GM12891 (cell line): ENCODE data around the gene COX5A.
A peak's percentile ranks its signal among the peaks of the same experiment; 100 is the strongest.
"Not testable (repeated sequence)": the region's sequence is repeated elsewhere in the genome, so short reads cannot be mapped to it uniquely, and the experiment has no call there.

Experiments
- DNase-seq: peaks from one replicate; pipeline ENCODE4 v3.0.0; 2011; ENCODE audit warnings: low spot score; ENCODE audit not compliant: insufficient read length
- FAIRE-seq: peaks from 2 replicates; lab custom pipeline; 2011; peaks lifted over from hg19 to GRCh38; lab: Jason Lieb, UNC
- PAX5 ChIP-seq: IDR thresholded peaks from 2 replicates; pipeline ENCODE4 v1.6.1; 2011; ENCODE audit warnings: low read length, moderate library complexity, mild to moderate bottlenecking; ENCODE audit not compliant: insufficient read depth, severe bottlenecking
- POLR2A ChIP-seq: IDR thresholded peaks from 2 replicates; pipeline ENCODE4 v1.6.1; 2011; ENCODE audit warnings: low read depth, low read length, control low read depth
- POLR2AphosphoS5 ChIP-seq: IDR thresholded peaks from 2 replicates; pipeline ENCODE4 v1.6.1; 2011; ENCODE audit warnings: low read depth, low read length, control low read depth
- POU2F2 ChIP-seq: IDR thresholded peaks from 2 replicates; pipeline ENCODE4 v1.6.1; 2011; ENCODE audit warnings: low read depth, mild to moderate bottlenecking, control low read depth, low read length, moderate library complexity
- SPI1 ChIP-seq: IDR thresholded peaks from 2 replicates; pipeline ENCODE4 v1.6.1; 2011; ENCODE audit warnings: low read depth, low read length, control low read depth
- TAF1 ChIP-seq: IDR thresholded peaks from 2 replicates; pipeline ENCODE4 v1.6.1; 2011; ENCODE audit warnings: low read depth, low read length, control low read depth

The COX5A gene

DNA sequence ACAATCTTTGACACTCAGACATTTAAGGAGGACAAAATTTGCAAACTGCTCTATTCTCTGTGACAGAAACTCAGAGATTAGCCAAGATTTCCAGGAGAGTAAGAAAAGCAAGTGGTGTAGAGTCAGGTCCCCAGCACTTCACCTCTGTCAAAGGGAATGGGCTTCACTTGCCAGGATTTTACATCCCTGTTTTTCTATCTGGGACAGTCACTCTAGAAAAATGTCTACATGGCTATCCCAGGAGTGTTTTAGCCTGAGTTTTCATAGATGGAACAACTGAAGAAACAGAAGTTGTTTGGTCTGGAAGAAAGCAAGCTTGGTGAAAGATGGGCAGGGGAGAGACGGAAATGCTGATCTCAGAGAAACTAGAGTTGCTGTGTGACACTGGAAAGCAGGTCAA is 34.2 kb downstream of the COX5A start:
- TF ChIP-seq POU2F2 (no peak), POLR2AphosphoS5 (no peak), PAX5 (no peak), SPI1 (no peak), TAF1 (no peak), POLR2A (no peak)
- FAIRE-seq (no peak), DNase-seq (no peak)

GRCh38 chr15:74902295-74903075 is 35.4 kb downstream of the COX5A start:
- DNase-seq = no peak
- TF ChIP-seq POU2F2 (no peak), PAX5 (no peak), SPI1 (no peak), POLR2A (no peak), POLR2AphosphoS5 (no peak), TAF1 (no peak)
- FAIRE-seq = no peak

GRCh38 chr15:74901612-74902063 is 36.2 kb downstream of the COX5A start:
- no peak for FAIRE-seq
- DNase-seq = peak; percentile 62
- TF ChIP-seq POLR2A (no peak), POU2F2 (no peak), TAF1 (no peak), SPI1 (no peak), POLR2AphosphoS5 (no peak), PAX5 (no peak)

DNA sequence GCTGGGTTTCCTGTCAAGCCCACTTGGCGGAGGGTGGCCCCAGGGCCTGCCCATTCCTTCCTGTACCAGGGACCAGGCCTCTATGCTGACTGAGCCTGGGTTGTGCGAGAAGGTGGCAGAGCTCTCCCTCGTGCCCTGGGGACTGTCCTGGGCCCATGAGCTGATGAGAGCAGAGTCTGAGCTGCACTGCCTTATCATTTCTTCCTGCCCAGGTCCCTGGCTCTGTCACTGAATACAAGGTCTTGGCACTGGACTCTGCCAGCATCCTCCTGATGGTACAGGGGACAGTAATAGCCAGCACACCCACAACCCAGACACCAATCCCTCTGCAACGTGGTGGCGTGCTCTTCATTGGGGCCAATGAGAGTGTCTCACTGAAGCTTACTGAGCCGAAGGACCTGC is 40.6 kb downstream of the COX5A start:
- TF ChIP-seq POLR2AphosphoS5 (no peak), TAF1 (no peak), POLR2A (no peak; the same call in 1 of the 2 replicates), SPI1 (no peak), PAX5 (no peak), POU2F2 (no peak)
- FAIRE-seq (no peak), DNase-seq (no peak)

- no peak for FAIRE-seq
- no peak for DNase-seq
- TF ChIP-seq POU2F2 = no peak
- no peak for TF ChIP-seq TAF1
- TF ChIP-seq PAX5 = no peak
Measured at GRCh38 chr15:74896316-74896715, 41.6 kb downstream of the COX5A start.

- no peak for TF ChIP-seq TAF1
- no peak for TF ChIP-seq POLR2AphosphoS5
- no peak for TF ChIP-seq PAX5
- no peak for TF ChIP-seq POLR2A
- TF ChIP-seq SPI1 = no peak
- no peak for TF ChIP-seq POU2F2
- FAIRE-seq (no peak), DNase-seq (no peak)
Measured at GRCh38 chr15:74895830-74896229, 42.0 kb downstream of the COX5A start.

DNA sequence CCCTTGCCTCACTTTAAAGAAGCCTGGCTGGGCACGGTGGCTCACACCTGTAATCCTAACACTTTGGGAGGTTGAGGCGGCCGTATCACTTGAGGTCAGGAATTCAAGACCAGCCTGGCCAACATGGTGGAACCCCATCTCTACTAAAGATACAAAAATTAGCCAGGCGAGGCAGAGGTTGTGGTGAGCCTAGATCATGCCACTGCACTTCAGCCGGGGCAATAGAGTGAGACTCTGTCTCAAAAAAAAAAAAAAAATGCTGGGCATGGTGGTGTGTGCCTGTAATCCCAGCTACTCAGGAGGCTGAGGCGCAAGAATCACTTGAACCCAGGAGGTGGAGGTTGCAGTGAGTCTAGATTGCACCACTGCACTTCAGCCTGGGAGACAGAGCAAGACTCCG is 43.5 kb downstream of the COX5A start:
- not testable (repeated sequence) for DNase-seq, FAIRE-seq

GRCh38 chr15:74893627-74894026 is 44.2 kb downstream of the COX5A start:
- no peak for TF ChIP-seq POLR2A
- TF ChIP-seq TAF1 = no peak
- no peak for TF ChIP-seq PAX5
- no peak for TF ChIP-seq SPI1
- TF ChIP-seq POLR2AphosphoS5 = no peak
- no peak for TF ChIP-seq POU2F2
- FAIRE-seq (no peak), DNase-seq (no peak)

DNA sequence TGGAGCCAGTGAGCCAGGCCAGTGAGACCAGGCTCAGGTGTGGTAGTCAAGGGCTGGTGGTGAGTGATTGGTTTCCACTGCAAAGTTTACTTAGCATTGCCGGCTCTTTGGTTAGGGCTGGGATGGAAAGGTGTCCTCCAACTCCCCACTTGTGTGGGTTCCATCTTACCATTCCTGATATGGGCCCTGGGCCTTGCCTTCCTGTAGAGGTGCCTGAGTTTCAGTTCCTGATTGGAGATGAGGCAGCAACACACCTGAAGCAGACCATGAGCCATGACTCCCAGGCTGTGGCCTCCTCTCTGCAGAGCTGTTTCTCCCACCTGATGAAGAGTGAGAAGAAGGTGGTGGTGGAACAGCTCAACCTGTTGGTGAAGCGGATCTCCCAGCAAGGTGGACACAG is 44.9 kb downstream of the COX5A start:
- FAIRE-seq = no peak
- no peak for DNase-seq

DNA sequence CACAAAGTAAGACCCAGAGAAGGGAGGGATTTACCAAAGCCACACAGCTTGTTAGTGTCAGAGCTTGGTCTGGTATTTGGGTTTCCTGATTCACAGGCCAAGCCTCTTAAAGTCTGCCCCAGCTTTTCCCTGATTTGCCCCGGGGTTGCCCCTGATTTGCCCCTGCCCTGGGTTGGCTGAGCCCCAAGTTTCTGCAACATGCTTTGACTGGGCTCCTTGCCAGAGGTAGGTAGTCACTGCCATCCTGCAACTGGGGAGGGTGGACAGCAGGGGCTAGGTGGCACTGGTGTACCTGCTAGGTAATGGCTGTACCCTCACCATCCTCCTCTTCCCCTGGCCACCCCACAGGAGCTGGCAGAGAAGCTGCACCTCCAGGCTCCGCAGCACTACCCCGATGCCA is 45.6 kb downstream of the COX5A start:
- FAIRE-seq = no peak
- no peak for TF ChIP-seq POU2F2
- no peak for TF ChIP-seq SPI1
- TF ChIP-seq PAX5 = no peak
- DNase-seq = no peak

More for the DNA sequence above, 44.9 kb downstream of the COX5A start:
- TF ChIP-seq TAF1 = no peak
- peak; percentile 82 for TF ChIP-seq SPI1

DNA sequence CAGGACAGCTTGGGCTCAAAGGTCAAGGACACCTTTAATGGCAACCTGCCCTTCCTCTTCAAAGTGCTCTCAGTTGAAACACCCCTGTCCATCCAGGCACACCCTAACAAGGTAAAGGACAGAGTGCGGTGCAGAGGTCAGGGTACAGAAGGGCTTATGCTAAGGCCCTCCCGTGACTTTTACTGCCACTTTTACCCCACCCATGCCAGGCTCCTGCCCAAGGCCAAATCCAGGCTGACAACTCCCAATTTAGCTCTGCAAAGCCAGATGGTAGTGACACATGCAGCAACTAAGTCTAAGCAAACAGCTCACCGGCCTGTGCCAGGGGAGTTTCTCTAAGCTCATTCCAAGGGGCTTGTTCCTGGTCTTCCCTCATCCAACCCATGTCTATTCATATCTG is 46.4 kb downstream of the COX5A start:
- no peak for DNase-seq
- no peak for TF ChIP-seq POLR2AphosphoS5
- no peak for TF ChIP-seq POU2F2
- TF ChIP-seq POLR2A = no peak
- no peak for TF ChIP-seq TAF1
- no peak for TF ChIP-seq SPI1
- TF ChIP-seq PAX5 = no peak
- FAIRE-seq = no peak

DNA sequence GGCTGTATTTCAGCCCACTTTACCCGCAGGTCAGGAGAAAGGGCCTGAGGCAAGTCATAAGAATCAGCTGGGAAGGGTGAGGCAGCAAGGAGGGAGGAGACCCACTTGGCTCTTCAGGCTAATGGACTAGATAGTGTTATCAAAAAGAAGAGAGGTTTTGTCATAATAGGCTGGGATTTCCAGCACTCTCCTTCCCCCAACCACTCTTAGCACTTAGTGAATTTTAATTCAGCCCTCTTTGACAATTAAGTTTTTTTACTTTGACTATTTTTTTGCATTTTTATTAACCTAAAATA is 47.3 kb downstream of the COX5A start:
- DNase-seq (no peak), FAIRE-seq (no peak)
- TF ChIP-seq POLR2A (no peak), SPI1 (no peak), POLR2AphosphoS5 (no peak), POU2F2 (no peak), PAX5 (no peak), TAF1 (no peak)
